Ureter (tissue), 1 donor: Measurements from ENCODE around the gene RHBDD3. TPM values are rescaled to one million over a fixed set of nuclear protein-coding genes. Genes with fewer than 3 reads are reported as not detected.

Experiments
- DNase-seq: peaks from one replicate; pipeline ENCODE4 v3.0.0-alpha.2; 2020; ENCODE audit warnings: low spot score
- total RNA-seq: library from RNA; stranded (reverse); gene quantifications from one replicate; pipeline ENCODE4 v1.2.4, GENCODE V29; 2023
- donor health status: DM: yes; HTN: yes; CAD: no.

RHBDD3 gene
- total RNA-seq, 1 donor from 2014 or later, result 24.4 TPM

DNA sequence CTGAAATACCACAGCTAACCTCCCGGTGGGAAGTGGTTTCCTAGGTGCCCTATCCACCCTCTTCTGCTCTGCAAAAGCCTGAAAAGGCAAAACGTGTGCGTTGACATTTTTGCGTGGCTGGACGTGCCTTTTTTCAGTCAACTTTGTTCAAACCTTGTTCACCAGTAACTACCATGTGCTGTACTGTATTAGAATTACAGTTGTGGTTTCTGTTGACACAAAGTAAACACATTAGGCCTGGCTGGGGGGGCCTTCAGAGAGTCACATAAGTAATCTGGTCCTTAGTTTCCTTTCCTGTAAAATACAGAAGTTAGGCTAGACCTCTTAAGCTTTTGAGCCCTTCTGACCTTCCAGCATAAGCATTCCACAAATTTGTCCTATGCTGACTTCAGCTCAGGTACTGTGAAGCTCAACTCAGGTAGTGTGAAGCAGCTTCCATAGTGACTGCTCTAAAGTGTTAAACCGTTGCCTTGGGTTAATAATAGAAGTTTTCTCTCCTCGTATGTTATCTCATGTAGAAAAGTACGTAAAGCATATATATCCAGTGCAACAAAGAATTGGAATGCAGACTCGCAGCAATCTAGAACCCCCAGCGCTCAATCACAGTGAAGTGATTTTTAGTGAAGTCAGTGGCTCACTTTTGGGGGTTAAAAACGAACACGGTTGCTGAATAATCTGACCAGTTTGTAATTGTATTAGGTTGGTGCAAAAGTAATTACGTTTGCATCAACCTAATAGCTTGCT is 2.1 kb upstream of the RHBDD3 start:
- DNase-seq, result no peak

DNA sequence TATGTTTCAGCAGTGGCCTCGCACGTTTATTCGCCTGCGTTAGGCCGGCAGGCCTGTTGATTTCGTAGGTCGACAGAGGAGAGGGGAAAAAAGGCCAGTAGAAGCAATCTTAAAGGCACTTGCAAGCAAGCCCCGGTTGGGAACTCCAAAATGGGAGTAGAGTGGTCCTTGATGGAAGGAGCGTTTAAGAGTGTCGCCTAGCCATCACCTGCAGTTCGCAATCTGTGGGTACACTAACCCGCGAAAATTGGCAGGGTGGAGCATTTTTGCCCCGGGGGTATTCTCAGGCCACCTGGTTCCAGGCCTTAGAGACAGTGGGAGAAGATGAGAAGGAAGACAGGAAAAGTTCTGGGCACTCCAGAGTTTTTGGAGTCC is 1.4 kb upstream of the RHBDD3 start:
- DNase-seq, result no peak

DNA sequence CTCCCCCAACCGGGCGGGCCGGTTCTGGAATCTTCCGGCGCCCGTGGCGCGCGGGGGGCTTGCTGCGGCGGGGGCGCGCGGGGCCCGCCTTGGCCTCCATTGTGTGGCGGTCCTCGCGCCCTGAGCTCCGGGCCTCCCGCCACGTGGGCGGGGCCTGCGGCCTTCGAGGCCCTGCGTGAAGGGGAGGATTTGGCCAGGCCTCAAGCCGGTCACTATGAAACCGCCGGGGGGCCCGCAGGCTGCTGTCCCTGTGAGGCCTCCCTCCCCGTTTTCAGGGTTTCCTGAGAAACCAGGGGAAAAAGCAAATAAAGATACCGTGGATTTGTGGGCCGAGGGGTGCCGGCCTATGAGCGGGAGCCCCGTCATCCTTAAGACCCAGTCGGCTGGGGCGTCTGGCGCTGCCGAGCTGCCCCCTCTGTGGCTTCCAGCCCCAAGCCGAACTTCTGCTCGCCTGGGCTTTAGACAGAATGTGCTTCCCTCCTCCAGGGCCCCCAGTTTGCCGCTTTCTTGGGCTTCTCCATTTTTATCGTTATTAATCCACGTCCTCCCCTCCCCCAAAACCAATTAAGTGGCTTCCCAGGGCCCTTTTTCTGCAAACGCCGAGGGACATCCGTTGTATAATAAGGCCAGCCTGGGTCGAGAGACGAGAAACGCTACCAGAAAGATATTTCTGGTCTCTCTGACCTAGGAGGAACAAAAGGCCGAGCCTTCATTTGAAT is 889 bp upstream of the RHBDD3 start:
- DNase-seq, result no peak

DNA sequence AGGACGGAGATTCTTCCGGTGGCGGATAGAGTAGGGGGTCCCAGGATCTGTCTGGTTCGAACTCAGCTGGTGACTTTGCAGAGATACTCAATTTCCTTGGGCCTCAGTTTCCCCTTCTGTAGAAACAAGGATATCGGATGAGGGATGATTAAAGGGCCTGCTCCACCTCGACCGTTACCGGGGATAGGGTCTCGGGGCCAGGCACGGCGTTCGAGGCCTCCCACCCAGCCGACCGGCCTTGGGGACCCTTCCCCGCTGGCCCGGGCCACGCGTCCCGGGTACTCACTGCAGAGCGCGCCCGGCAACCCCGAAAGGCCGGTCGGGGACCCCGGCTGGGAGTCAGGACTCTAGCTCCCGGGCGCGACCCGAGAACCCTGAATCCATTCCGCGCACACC is 321 bp downstream of the RHBDD3 start:
- no peak for DNase-seq

DNA sequence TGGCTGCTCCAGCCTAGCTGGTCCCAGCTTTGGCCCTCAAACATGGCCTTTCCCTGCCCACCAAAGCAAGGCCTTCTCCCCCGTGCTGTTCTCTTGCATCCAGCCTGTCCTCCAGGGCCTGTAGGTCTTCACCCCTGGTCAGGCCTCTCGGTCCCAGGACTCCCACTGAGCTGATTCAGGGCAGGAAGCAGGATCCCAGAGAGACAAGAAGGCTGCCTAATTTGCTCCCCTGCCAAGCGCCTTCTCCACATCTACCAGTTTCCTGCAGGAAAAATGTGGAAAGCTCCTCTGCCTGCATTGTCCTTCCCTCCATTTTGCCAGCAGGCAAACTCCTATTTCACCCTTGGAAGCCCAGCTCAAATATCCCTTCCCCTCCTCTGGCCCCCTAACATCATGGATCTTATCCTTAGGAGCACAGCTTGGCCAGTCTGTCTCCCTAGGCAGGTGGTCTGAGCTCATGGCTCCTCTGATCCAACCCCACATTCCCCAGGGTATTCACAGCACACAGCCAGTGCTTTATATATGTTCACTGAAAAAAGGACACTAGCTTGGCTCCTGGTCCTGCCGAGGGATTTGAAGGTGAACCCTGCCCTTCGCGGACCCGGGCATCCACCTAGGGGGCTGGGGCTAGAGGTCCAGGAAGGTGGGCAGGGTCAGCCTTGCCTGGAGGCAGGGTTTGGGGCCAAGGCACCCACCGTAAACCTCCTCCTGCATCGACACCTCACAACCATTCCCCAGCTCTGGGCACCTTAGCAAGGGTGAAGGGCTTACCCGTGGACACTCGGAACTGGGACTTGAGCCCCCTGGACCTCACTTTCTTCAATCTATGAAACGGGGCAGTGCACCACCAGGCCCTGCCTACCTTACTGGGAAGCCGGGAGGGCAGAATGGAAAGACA is 968 bp downstream of the RHBDD3 start:
- DNase-seq, result no peak

DNA sequence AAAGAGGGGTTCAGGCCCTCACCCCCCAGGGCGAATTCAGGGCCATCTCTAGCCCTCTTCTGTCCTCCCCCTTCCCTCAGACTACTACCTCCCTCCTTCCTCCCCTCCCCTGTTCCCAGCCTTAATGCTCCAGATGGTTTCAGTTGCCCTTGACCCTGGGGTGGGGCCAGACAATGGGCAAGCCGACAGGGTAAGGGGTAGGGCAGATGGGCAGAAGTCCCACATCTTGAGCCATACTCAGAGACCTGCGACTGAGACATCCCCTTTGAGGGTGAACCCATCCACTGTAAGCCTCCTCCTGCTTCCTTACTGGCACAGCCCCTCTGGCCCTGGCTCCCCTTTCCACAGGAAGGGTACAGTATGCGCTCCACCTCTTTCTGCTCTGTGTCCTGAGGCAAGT is 1.9 kb downstream of the RHBDD3 start:
- no peak for DNase-seq

DNA sequence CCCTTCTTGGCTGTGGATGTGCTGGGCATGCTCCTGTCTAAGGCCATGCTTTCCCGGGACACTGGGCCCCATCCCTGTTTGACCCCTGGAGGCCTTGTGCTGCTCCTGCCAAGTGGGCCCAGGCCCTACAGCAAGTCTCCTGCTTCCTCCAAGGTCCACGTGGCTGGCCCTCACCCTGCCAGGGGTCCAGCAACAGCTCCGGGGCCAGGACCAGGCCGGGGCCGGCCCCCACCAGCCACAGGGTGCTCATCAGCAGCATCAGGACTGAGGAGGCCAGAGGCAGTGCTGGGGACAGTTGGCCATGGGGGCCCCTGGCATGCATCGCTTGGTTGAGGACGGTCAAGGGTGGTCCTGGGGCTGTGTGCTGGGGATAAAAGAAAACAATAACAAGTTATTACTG is 2.5 kb downstream of the RHBDD3 start:
- DNase-seq, result no peak

DNA sequence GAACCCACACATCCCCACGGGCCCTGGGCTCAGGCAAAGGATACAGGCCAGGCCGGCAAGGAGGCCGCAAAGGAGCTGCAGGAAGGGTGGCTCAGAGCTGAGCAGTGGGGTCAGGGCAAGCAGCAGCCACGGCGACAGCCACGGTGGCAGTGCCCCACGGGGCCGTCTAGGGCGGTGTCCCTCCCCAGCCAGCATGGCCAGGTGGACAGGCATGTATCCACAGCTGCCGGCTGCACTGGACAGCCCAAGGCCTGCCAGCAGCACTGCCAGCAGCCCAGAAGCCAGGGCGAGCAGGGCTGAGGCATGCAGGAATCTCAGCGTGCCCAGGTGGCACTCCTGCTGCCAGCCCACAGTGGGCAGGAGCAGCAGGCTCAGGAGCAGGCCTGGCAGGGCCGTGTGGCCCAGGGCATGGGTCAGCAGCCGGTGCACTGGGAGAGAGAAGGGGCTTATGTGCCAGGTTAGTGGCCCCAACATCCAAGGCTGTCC is 3.9 kb downstream of the RHBDD3 start:
- no peak for DNase-seq

DNA sequence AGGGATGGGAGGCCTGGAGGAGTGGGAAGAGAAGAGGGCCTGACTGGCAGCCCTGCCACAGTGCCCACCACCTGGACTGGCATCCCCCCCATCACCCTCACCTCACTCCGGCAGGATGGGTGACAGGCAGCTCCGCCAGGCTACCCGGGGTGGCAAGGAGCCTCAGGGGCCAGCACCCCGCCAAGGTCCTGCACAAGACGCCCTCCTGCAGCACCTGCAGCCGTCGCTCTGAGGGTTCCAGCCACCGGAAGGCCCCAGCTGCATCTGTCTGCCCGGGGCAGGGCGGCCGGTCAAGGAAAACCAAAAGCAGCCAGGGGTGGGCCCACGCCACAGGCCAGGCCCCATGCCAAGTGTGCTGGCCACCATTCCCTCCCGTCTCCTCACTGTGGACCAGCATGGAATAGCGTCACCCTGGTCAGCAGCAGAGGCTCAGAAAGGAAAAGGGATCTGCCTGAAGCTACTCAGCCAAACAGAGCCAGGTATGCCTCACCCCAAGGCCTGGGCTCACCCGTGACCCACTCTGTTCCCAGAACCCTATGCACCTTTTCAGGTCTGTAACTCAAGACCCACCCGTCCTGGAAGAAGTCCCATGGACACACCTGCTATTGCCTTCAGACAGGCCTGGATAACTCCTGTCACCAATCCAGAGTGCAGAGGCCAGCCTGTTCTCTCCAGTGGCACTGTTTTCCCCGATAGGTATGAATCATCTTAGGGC is 7.0 kb downstream of the RHBDD3 start:
- no peak for DNase-seq

DNA sequence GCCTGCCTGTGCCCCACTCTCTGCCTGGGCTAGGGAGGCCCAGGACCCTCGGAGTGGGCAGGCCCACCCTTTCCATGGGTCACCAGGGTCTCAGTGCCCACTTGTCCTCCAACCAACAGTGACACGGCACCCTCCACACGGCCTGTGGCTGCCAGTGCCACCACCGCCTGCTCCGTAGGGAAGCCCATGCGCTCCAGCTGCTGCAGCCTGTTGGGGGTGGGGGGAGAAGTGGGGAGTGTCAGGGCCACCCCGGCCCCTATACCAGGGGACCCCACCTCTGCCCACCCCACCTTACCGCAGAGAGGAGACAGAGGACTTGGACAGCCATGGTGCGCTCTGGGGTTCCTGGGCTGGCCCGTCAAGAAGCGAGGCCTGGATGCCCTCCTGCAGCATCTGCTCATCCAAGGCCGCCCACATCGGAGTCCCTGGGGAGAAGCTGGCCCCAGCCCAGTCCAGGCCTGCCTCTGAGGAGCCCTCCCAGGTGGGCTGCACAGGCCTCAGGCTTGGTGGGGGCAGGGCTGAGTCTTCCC is 7.7 kb downstream of the RHBDD3 start:
- DNase-seq, result no peak

DNA sequence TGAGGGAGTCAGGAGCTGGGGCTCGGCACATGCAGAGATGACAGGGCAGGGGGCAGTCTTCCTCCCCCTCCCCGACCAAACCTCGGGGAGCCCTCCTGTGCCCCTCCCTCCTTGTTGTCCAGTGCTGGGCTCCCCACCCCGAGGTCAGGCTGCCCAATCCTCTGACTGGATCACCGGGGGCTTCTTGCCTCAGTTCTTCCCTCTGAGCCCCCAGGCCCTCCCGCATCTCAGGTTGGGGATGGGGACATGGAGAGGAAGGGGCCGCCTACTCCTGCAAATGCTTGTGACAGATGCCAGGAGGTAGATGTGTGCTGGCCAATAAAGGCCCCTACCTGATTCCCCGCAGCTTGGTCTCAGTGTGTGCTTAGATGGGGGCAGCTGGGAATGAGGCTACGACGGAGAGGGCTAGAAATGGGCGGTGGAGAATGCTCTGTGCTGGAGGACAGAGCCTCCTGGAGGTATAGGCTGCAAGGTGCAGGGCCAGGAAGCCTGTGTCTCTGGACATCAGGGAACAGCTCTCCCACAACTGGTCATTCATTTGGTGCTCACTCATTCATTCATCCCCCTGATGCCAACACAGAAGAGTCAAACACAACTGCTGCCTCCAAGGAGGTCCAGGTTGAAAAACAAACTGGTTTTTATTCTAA is 8.4 kb downstream of the RHBDD3 start:
- DNase-seq, result no peak

DNA sequence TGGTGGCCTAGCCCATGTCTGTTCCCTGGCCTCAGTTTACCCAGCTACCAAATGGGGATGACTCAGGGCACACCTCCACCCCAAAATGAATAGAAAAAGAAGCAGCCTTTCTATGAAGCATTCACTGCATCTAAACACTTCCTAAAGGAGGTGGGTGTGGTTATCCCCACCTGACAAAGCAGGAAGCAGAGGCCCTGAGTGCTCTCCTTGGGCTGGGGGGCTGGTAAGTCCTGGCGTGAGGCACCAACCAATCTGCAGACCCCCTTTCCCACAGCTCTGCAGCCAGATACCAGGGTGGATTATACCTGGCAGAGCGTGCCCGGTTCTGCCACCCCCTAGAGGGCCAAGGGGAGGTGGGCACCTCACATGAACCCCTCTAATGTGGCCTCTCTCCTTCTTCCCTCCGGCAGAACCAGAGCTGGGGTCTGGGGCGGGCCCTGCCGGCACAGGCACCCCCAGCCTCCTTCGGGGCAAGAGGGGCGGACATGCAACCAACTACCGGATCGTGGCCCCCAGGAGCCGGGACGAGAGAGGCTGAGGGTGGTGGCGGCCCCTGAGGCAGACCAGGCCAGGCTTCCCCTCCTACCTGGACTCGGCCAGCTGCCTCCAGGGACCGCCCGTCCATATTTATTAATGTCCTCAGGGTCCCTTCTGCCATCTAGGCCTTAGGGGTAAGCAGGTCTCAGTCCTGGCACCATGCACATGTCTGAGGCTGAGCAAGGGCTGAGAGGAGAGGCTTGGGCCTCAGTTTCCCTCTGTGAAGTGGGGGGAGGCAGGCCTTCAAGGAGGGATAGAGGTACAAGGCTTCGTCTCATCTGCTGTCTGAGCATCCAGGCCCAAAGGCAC is 9.2 kb downstream of the RHBDD3 start:
- no peak for DNase-seq

DNA sequence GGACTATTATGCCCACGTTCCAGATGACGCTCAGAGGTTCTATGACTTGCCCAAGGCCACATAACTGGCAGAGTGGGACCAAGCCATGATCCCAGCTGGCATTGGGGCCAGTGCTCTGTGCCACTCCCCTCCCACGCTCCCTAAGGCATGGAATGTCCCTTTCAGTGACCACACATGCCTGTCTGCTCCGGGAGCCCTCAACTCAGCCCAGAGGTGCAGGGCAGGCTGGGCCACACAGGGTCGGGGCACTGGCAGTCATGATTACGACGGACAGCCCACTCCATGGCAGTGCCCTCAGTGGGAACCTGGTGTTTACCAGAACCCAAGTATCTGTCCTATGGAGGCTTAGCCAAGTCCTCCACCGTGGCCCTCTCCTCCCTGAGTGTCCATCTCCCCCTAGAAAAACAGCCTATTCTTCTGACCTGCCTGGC is 10.0 kb downstream of the RHBDD3 start:
- DNase-seq, result no peak

DNA sequence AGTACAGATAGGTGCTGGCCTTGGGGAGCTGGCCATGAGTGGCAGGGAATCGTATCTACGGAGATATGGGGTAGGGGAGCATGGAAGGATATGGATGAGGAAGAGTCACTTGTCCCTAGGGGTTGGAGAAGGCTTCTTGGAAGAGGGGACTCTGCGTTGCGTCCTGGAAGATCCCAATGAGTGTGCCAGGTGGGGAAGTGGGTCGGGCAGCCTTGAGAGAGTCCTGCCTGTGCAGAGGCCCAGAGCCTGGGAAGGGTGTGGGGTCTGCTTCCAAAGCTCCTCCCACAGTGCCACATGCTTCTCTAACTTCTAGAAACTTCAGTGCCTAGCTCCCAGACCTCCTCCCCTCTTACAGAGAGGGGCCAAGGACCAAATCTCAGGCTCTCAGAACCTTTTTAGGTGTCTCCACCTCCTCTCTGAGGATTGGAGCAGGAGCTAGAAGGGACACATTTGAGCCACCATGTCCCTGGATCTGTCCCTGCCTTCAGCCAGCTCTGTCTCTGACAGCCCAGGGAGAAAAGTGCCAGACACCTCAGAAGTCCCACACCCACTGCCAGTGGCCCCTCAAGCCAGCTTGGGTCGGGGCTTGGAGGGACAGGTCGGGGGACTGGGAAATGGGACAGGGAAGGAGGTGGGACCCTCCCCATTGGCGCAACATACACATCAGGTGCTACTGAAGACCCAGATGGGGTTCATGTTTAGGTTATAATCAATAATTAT is 11.0 kb downstream of the RHBDD3 start:
- DNase-seq, result no peak

DNA sequence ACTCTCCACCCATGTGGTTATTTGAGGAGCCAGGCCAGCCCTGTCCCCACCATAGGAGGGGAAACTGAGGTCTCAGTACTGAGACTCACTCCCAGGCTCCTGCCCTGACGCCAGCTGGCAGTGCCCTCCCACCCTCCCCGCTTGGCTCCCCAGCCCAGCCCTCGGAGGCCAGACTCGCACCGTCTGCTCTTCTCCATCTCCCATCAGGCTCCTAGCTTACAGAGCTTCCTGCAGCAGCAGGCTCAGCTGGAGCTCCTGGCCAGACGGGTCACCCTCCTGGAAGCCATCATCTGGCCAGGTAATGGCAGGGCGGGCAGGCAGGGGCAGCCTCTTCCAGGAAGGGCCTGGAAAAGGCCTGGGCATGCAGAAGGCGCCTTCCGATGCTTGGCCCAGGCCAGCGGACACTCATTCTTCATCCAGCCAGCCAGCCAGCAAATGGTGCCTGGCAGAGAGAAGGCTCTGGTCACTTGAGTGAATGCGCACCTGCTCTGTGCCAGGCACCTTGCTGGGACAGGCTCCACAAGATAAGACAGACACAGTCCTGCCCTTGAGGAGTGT is 12.6 kb downstream of the RHBDD3 start:
- no peak for DNase-seq

DNA sequence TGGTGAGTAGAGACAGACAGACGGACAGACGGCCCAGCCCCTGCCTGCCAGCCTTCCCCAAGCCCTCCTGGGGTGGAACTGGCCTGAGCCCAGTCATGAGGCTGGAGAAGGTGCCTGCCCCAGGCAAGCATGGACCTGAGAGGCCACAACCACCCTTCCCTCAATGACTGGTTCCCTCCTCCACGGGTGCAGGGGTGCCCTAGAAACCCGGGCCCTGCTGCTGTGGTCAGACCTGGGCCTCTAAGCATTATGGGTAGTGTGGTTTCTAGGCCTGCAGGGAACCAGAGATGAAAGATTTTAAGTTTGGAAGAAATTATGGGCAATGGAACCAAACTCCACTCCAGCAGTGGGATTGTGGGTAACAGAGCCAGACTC is 13.5 kb downstream of the RHBDD3 start:
- DNase-seq, result no peak

DNA sequence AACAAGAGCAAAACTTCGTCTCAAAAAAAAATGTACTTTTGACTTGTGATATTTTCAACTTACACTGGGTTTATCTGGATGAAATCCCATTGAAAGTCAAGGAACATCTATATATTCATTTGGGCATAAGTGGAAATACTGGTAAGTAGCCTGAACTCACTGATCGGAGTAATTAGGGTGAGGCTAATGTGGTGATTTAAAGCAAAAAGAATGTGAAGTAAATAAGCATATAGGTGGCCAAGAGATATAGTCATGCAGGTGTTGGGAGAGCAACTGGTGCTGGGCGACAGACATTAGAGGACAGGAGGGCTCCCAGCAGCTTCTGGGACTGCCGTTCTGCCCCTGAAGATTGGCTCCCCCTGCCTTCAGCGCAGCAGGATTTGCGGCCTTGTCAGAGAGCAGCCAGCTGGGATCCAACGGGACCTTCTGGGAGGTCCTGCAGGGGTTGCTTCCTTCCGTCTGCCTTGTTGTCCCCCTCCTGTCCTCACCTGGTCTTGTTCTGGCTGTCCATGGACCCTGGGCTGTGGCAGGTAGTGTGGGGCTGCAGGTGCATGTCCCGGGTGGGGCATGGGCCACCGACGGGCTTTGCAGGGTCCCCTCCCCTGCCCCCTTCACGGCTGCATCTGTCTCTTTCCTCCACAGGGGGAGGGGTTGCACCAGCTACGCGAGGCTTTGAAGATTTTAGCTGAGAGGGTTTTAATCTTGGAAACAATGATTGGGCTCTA is 14.1 kb downstream of the RHBDD3 start:
- no peak for DNase-seq
